Immature natural killer cell (primary cell): ENCODE data around the gene TMCC3. TPM values are rescaled to one million over a fixed set of nuclear protein-coding genes. Genes with fewer than 3 reads are reported as not detected.

Experiments
- DNase-seq, 3 donors: peaks; one replicate each; pipeline ENCODE4 v3.0.0; 2022; ENCODE audit warnings: mixed read lengths in 1 of 3
- H3K27ac Mint-ChIP-seq, 6 donors: one replicate each; pipeline ENCODE4 v1.8.0; 2020; ENCODE audit warnings: mixed read lengths in 6 of 6, mild to moderate bottlenecking in 5 of 6, inconsistent platforms in 4 of 6, moderate library complexity in 3 of 6
- H3K27me3 Mint-ChIP-seq, 3 donors: one replicate each; pipeline ENCODE4 v1.8.0; 2020 to 2021; ENCODE audit warnings: low read depth in 3 of 3, mild to moderate bottlenecking in 3 of 3, mixed read lengths in 3 of 3, moderate library complexity in 3 of 3, inconsistent platforms in 1 of 3
- H3K36me3 Mint-ChIP-seq, 3 donors: one replicate each; pipeline ENCODE4 v1.8.0; 2020; ENCODE audit warnings: mixed read lengths in 3 of 3, inconsistent platforms in 2 of 3, mild to moderate bottlenecking in 2 of 3
- H3K4me1 Mint-ChIP-seq, 2 donors: one replicate each; pipeline ENCODE4 v1.8.0; 2020; ENCODE audit warnings: inconsistent platforms in 2 of 2, mild to moderate bottlenecking in 2 of 2, mixed read lengths in 2 of 2, moderate library complexity in 1 of 2
- H3K4me3 Mint-ChIP-seq, 5 donors: one replicate each; pipeline ENCODE4 v1.8.0; 2020; ENCODE audit warnings: mild to moderate bottlenecking in 5 of 5, mixed read lengths in 5 of 5, inconsistent platforms in 3 of 5, moderate library complexity in 3 of 5
- H3K9me3 Mint-ChIP-seq, 6 donors: one replicate each; pipeline ENCODE4 v1.8.0; 2020; ENCODE audit warnings: mild to moderate bottlenecking in 6 of 6, mixed read lengths in 6 of 6, inconsistent platforms in 4 of 6, moderate library complexity in 3 of 6
- polyA plus RNA-seq, 3 donors: library from polyadenylated mRNA; unstranded; fragments of 300-500 nt; fragmentation: Illumina TruSeq; gene quantifications; one replicate each; pipeline ENCODE4 v1.2.3, GENCODE V29; 2021

The TMCC3 gene
- polyA plus RNA-seq, 3 donors from 2014 or later, result 12.4 to 19.2 (median 15.2) TPM

DNA sequence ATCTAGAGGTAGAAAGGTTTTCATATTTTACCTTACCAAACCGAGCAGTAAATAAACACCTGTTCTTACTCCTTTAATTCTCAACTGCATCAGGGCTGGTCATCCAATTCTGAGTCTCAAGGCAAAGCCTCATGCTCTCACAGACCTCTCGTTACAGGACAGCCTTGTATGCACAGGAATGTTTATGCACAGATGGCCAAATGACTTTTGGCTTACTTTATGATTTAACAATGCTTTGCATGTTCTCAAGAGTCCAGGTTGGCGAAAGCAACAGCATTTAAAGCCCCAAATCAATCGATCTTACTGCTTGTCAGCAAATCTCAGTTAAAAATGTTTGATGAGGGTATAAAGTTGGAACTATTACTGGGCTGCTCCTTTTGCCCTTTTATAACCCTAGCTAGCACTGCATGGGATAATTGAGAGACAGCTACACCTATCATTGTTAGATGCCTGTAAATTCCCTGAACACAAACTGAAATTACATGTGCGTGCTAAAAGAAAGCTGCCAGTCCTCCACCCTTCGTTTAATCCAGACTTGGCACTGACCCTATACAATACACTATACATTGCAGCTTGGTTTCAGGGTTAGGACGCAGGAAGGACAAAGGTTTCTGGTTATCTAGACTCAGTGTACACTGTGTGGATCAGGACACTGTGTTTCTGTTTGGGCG lies 63.6 kb downstream of the TMCC3 start:
- Mint-ChIP-seq H3K27me3 (peaks cover 0 to 2% (median 2%) of the 10 kb centered on the region in 3 donors), H3K9me3 (no peaks in the 10 kb centered on the region), H3K27ac (no peak overlapping the region), H3K36me3 (peaks cover 7% of the 10 kb centered on the region in 3 donors), H3K4me1 (peaks cover 8 to 20% of the 10 kb centered on the region in 2 donors), H3K4me3 (no peak overlapping the region)
- DNase-seq, result no peak

DNA sequence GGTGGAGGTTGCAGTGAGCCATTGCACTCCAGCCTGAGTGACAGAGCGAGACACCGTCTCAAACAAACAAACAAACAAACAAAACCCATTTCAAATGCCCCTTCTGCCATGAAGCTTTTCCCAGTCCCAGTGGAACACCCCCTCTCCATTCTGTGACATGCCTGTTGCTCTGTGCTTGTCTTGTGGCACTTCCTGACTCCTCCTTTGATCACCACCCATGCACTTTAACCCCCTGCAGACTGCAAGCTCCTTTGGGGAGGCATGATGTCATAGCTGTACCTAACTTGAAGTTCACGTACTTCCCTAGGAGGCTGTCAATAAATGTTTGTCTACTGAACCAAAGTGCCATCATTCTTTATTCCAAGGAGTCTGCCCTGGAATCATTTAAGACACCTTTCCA lies 64.7 kb downstream of the TMCC3 start:
- H3K36me3 Mint-ChIP-seq, result peaks cover 10 to 13% (median 13%) of the 10 kb centered on the region in 3 donors
- peaks cover 2 to 3% (median 2%) of the 10 kb centered on the region in 3 donors for H3K27me3 Mint-ChIP-seq
- H3K4me1 Mint-ChIP-seq, result peaks cover 8 to 20% of the 10 kb centered on the region in 2 donors
- H3K27ac Mint-ChIP-seq, result peak overlapping the region in 1 of 6 donors; percentile 62
- no peaks in the 10 kb centered on the region for H3K9me3 Mint-ChIP-seq
- DNase-seq, result no peak
- no peak overlapping the region for H3K4me3 Mint-ChIP-seq

DNA sequence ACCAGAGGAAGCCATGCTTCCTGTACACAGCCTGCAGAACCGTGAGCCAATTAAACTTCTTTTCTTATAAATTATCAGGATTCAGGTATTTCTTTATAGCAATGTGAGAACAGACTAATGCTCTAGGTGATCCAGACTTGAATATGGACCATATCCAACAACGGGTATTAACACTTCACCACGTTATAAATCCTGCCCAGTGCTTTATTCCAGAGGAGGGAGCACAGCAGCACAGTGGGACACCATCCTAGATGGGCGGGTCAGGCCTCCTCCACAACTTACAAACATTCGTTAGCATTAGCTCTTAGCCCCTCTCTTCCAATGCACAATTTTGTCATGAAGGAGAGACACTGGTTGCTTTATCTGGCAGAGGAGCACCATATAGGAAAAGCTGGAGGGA lies 66.0 kb downstream of the TMCC3 start:
- H3K9me3 Mint-ChIP-seq, result no peaks in the 10 kb centered on the region
- H3K27ac Mint-ChIP-seq, result peak overlapping the region in 1 of 6 donors; percentile 46
- H3K4me3 Mint-ChIP-seq, result no peak overlapping the region
- no peak for DNase-seq
- peaks cover 13 to 15% (median 14%) of the 10 kb centered on the region in 3 donors for H3K36me3 Mint-ChIP-seq
- peaks cover 2 to 3% (median 2%) of the 10 kb centered on the region in 3 donors for H3K27me3 Mint-ChIP-seq
- peaks cover 8 to 20% of the 10 kb centered on the region in 2 donors for H3K4me1 Mint-ChIP-seq

DNA sequence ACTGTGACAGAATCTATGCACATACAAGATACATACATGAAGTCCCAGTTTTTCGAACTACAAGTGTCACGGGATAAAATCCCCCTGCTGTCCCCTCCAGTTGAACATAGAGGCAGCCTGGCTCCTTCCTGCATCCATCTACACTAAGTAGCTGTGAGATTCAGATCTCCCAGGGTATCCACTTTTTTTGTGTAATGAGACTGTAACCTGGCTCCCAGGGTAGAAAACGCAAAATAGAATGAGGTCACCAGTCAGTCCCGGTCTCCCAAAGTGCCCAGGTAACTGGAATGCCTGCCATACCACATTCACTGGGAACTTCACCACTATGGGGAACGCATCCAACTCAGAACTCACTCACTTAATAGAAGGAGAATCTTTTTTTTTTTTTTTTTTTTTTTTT lies 67.8 kb downstream of the TMCC3 start:
- Mint-ChIP-seq H3K9me3 (no peaks in the 10 kb centered on the region), H3K27ac (no peak overlapping the region), H3K4me1 (peaks cover 8 to 16% of the 10 kb centered on the region in 2 donors)

DNA sequence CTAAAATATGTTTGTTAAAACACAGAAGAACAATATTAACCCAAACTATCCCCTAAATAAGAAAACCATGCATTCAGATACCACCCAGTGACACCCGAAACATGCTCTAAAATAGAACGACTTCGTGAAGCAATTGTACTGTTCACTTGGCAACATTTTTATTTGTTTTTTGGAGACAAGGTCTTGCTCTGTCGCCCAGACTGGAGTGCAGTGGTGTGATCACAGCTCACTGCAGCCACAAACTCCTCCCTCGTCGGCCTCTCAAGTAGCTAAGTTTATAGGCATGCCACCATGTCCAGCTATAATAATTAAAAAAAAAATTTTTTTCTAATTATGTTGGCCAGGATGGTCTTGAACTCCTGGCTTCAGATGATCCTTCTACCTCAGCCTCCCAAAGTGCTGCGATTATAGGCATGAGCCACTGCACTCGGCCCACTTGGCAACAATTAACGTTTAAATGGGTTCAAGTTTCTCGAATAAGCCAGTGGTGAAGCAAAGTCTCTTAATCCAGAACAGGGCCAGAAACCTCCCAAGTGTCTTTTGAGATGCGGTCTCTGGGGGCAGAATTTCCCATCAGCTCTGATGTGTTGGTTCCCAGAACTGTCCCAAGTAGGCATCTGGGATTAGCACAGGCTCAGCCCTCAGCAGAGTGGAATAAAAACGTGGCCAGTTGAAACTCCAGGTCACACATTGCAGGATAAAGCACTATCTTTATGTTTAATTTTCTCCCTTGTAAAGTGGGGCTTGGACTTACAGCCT lies 74.5 kb downstream of the TMCC3 start:
- Mint-ChIP-seq H3K4me1 (no peaks in the 10 kb centered on the region), H3K27ac (no peak overlapping the region), H3K27me3 (peaks cover 1 to 5% (median 2%) of the 10 kb centered on the region in 3 donors), H3K9me3 (no peaks in the 10 kb centered on the region), H3K4me3 (no peak overlapping the region), H3K36me3 (peaks cover 25 to 36% (median 31%) of the 10 kb centered on the region in 3 donors)
- DNase-seq, result no peak

More for the DNA sequence above, 67.8 kb downstream of the TMCC3 start:
- no peak for DNase-seq
- Mint-ChIP-seq H3K4me3 (no peak overlapping the region), H3K36me3 (peaks cover 14 to 18% (median 16%) of the 10 kb centered on the region in 3 donors), H3K27me3 (peaks cover 2 to 3% (median 2%) of the 10 kb centered on the region in 3 donors)

DNA sequence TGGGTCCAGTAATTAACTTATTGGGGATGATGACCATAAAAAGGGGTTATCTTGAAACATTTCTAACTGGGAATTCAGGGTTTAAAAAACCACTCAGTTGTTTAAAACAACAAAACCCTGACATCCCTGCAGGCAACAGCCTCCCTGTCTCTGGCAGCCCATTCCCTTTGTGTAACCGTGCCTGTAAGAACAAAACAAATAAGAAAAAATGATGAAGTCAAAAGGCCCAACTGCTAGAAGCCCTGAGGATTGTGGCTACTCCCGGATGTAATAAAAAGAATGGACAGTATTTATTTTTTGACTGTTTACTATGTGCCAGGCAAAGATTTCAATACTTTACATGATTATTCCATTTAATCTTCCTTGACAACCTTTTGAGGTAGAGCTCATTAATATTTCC lies 75.3 kb downstream of the TMCC3 start:
- H3K27ac Mint-ChIP-seq, result no peak overlapping the region
- no peaks in the 10 kb centered on the region for H3K4me1 Mint-ChIP-seq
- H3K27me3 Mint-ChIP-seq, result peaks cover 1 to 5% (median 3%) of the 10 kb centered on the region in 3 donors
- peaks cover 30 to 40% (median 34%) of the 10 kb centered on the region in 3 donors for H3K36me3 Mint-ChIP-seq
- DNase-seq, result no peak
- no peaks in the 10 kb centered on the region for H3K9me3 Mint-ChIP-seq
- no peak overlapping the region for H3K4me3 Mint-ChIP-seq

DNA sequence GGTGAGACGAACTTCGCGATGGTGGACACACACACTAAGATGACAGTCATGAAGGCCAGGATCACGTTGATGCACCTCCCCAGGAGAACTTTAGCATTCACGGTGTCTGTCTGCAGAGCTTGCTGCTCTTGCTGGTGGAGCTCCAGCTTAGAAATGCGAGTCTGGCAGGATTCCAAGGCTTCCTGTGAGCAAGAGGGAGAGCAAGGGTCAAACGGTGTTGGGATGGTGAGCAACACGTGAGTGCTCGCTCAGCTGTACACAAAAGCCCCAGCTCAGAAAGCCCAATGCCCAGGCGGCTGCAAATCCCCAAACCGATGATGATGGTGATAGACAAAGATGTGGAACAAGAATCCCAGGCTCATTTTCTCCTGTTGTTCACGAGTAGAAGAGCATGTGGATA lies 78.8 kb downstream of the TMCC3 start:
- Mint-ChIP-seq H3K36me3 (peaks cover 37 to 48% (median 45%) of the 10 kb centered on the region in 3 donors), H3K27ac (peak overlapping the region in 1 of 6 donors; percentile 6), H3K27me3 (peaks cover 1 to 5% (median 3%) of the 10 kb centered on the region in 3 donors), H3K4me3 (no peak overlapping the region), H3K9me3 (no peaks in the 10 kb centered on the region), H3K4me1 (no peaks in the 10 kb centered on the region)
- no peak for DNase-seq

DNA sequence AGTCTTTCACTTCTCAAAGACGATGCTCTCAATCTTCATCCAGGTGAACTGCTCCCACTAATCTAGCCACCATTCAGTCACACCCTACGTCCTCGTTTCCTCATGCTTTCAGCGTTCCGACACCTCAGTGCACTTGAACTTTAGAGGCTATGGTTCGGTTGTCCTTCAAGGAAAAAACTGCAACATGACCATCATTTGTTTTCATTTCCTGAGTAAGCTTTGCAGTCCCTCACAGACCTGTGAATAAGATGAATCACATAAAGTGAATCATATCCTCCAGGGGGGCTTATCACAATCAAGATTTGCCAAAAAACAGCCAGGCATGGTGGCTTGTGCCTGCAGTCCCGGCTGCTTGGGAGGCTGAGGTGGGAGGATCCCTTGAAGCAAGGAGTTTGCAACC lies 80.2 kb downstream of the TMCC3 start:
- DNase-seq, result no peak
- H3K36me3 Mint-ChIP-seq, result peaks cover 37 to 42% (median 40%) of the 10 kb centered on the region in 3 donors
- H3K27me3 Mint-ChIP-seq, result peaks cover 1 to 5% (median 3%) of the 10 kb centered on the region in 3 donors
- H3K27ac Mint-ChIP-seq, result no peak overlapping the region
- no peaks in the 10 kb centered on the region for H3K4me1 Mint-ChIP-seq
- no peak overlapping the region for H3K4me3 Mint-ChIP-seq
- H3K9me3 Mint-ChIP-seq, result no peaks in the 10 kb centered on the region

DNA sequence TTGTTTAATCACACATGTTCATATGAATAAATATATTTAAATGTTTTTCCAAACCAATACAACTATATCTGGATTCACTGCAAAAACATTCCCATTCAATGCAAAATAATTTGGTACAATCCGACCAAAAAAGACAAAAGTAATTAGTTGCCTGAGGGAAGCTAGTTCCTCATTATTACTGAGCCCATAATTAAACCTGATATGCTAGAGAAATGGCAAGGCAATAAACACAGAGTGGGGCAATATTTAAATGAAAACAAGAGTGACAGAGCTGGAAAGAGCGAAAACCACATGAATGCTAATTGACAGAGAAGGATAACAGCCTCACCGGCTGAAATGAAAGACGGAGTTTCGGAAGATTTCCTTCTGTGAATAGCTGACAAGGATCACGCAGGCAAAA lies 82.6 kb downstream of the TMCC3 start:
- no peaks in the 10 kb centered on the region for H3K4me1 Mint-ChIP-seq
- H3K9me3 Mint-ChIP-seq, result no peaks in the 10 kb centered on the region
- DNase-seq, result no peak
- no peak overlapping the region for H3K4me3 Mint-ChIP-seq
- peaks cover 2 to 3% (median 2%) of the 10 kb centered on the region in 3 donors for H3K27me3 Mint-ChIP-seq
- H3K27ac Mint-ChIP-seq, result no peak overlapping the region
- H3K36me3 Mint-ChIP-seq, result peaks cover 31 to 35% (median 31%) of the 10 kb centered on the region in 3 donors

DNA sequence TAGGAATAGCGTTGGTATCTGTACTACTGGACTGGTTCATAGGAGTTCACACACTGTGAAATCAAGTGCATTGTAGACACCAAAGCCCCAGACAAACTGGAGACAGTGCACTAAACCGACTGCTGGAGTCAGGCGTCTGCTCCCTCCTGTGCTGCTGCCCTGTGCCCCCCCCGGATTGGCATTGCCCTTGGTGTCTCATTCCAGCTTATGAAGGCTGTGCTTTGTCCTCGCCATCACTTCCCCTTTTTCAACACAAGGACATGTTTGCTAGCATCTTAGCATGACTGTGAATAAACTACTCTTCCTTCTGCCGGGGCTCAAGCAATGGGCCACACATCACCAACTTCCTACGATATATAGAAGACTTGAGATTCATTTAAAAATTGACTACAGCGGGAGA lies 84.0 kb downstream of the TMCC3 start:
- Mint-ChIP-seq H3K4me1 (no peaks in the 10 kb centered on the region), H3K9me3 (no peaks in the 10 kb centered on the region), H3K27me3 (peaks cover 0 to 2% (median 2%) of the 10 kb centered on the region in 3 donors), H3K36me3 (peaks cover 26 to 27% (median 26%) of the 10 kb centered on the region in 3 donors), H3K27ac (no peak overlapping the region), H3K4me3 (no peak overlapping the region)
- no peak for DNase-seq

DNA sequence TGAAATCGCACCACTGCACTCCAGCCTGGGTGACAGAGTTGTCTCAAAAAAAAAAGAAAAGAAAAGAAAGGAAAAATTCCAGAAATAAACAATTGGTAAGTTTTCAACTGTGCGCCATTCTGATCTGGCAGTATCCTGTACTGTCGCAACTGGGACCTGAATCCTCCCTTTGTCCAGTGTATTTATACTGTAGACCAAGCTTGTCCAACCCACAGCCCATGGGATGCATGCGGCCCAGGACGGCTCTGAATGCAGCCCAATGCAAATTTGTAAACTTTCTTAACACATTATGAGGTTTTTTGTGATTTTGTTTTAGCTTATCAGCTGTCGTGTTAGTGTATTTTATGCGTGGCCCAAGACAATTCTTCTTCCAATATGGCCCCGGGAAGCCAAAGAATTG lies 84.7 kb downstream of the TMCC3 start:
- H3K36me3 Mint-ChIP-seq, result peaks cover 19 to 21% (median 20%) of the 10 kb centered on the region in 3 donors
- no peak for DNase-seq
- H3K27me3 Mint-ChIP-seq, result peaks cover 0 to 2% (median 2%) of the 10 kb centered on the region in 3 donors
- H3K9me3 Mint-ChIP-seq, result no peaks in the 10 kb centered on the region
- H3K4me1 Mint-ChIP-seq, result no peaks in the 10 kb centered on the region
- H3K4me3 Mint-ChIP-seq, result no peak overlapping the region
- H3K27ac Mint-ChIP-seq, result no peak overlapping the region

DNA sequence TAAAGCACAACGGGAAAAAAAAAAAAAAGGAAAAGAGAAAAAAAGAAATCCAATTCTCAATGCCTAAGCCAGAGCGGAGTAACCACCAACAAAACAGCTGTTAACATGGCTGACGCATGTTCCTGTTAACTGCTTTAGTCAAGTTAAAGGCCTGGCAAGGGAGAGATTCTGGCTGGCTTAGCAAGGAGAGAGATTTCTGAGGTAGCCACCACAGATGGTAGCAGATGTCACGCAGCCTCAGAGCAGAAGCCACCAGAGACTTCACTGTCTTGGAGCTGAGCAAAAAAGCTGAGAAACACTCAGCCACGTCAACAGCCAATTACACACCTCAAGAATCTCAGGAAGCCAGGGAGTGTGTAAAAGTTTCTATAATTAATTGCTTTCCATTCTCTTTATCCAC lies 87.1 kb downstream of the TMCC3 start:
- no peak for DNase-seq
- Mint-ChIP-seq H3K4me1 (no peaks in the 10 kb centered on the region), H3K9me3 (no peaks in the 10 kb centered on the region), H3K36me3 (peaks cover 3 to 16% (median 4%) of the 10 kb centered on the region in 3 donors), H3K4me3 (no peak overlapping the region), H3K27ac (no peak overlapping the region), H3K27me3 (peaks cover 2 to 4% (median 4%) of the 10 kb centered on the region in 3 donors)

DNA sequence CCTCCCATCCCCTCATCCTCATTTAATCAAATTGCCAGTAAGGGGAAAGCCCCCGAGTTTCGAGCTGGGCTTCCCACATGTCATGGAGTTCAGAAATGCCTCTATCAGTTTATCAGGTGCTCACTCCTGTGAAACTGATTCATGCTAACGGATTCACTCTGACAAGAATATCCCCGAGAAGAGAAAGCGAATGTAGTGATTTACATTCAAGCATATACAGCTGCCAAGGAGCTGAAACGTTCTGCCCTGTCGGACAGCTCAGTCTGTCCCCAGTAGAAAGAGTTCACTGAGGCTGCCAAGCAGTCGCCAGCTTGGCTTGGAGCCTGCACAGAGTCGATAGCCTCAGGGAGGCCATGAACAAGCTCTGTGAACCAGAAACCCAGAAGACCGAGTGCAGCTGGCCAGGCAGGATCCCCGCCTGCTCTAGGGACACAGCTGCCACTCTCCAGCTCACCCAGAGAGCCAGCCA lies 88.4 kb downstream of the TMCC3 start:
- H3K9me3 Mint-ChIP-seq, result no peaks in the 10 kb centered on the region
- peaks cover 0 to 9% (median 0%) of the 10 kb centered on the region in 3 donors for H3K36me3 Mint-ChIP-seq
- no peaks in the 10 kb centered on the region for H3K4me1 Mint-ChIP-seq
- no peak overlapping the region for H3K4me3 Mint-ChIP-seq
- no peak for DNase-seq
- peaks cover 4 to 7% (median 4%) of the 10 kb centered on the region in 3 donors for H3K27me3 Mint-ChIP-seq
- H3K27ac Mint-ChIP-seq, result no peak overlapping the region
